Nephron progenitor cell (in vitro differentiated cells): ENCODE measurements around the gene CARMIL1.

Source experiments
- DNase-seq: peaks from one replicate; pipeline ENCODE4 v3.0.0; 2021
- H3K27ac Mint-ChIP-seq: 2 replicates; pipeline ENCODE4 v1.8.0; 2021; ENCODE audit warnings: mild to moderate bottlenecking, moderate library complexity, mixed read lengths
- H3K27me3 Mint-ChIP-seq: 2 replicates; pipeline ENCODE4 v1.8.0; 2021; ENCODE audit warnings: mild to moderate bottlenecking, low read depth, mixed read lengths; ENCODE audit not compliant: poor library complexity
- H3K36me3 Mint-ChIP-seq: 2 replicates; pipeline ENCODE4 v1.8.0; 2021; ENCODE audit warnings: low read depth, mixed read lengths
- H3K4me1 Mint-ChIP-seq: 2 replicates; pipeline ENCODE4 v1.8.0; 2021; ENCODE audit warnings: mixed read lengths
- H3K4me3 Mint-ChIP-seq: 2 replicates; pipeline ENCODE4 v1.8.0; 2021; ENCODE audit warnings: mild to moderate bottlenecking, moderate library complexity, mixed read lengths
- H3K9me3 Mint-ChIP-seq: 2 replicates; pipeline ENCODE4 v1.8.0; 2021; ENCODE audit warnings: mild to moderate bottlenecking, moderate library complexity, mixed read lengths
- CTCF ChIP-seq: fragments of 200-600 bp; sonication (generic); IDR thresholded peaks from 2 replicates; pipeline ENCODE4 v1.5.0; 2021; ENCODE audit warnings: antibody characterized with exemption

CARMIL1 gene

GRCh38 chr6:25558155-25558817 lies 279.1 kb downstream of the CARMIL1 start:
- no peak for TF ChIP-seq CTCF
- no peak for DNase-seq
- Mint-ChIP-seq H3K4me1 (peaks cover 15% of the 10 kb centered on the region), H3K27me3 (no peaks in the 10 kb centered on the region), H3K36me3 (no peaks in the 10 kb centered on the region), H3K4me3 (no peak overlapping the region), H3K9me3 (no peaks in the 10 kb centered on the region), H3K27ac (no peak overlapping the region)

- Mint-ChIP-seq H3K4me3 (no peak overlapping the region), H3K36me3 (no peaks in the 10 kb centered on the region), H3K4me1 (peaks cover 5% of the 10 kb centered on the region), H3K9me3 (no peaks in the 10 kb centered on the region), H3K27ac (no peak overlapping the region), H3K27me3 (no peaks in the 10 kb centered on the region)
- no peak for TF ChIP-seq CTCF
- no peak for DNase-seq
Measured at GRCh38 chr6:25560865-25561264, 281.7 kb downstream of the CARMIL1 start.

GRCh38 chr6:25564943-25565342 lies 285.8 kb downstream of the CARMIL1 start:
- H3K4me1 Mint-ChIP-seq, result no peaks in the 10 kb centered on the region
- H3K36me3 Mint-ChIP-seq, result no peaks in the 10 kb centered on the region
- DNase-seq, result no peak

GRCh38 chr6:25570578-25570977 lies 291.4 kb downstream of the CARMIL1 start:
- H3K27me3 Mint-ChIP-seq, result peaks cover 4% of the 10 kb centered on the region
- no peak overlapping the region for H3K27ac Mint-ChIP-seq
- H3K9me3 Mint-ChIP-seq, result no peaks in the 10 kb centered on the region
- DNase-seq, result no peak
- H3K36me3 Mint-ChIP-seq, result no peaks in the 10 kb centered on the region
- no peak for TF ChIP-seq CTCF
- no peaks in the 10 kb centered on the region for H3K4me1 Mint-ChIP-seq
- no peak overlapping the region for H3K4me3 Mint-ChIP-seq

More at GRCh38 chr6:25564943-25565342, 285.8 kb downstream of the CARMIL1 start:
- no peak overlapping the region for H3K27ac Mint-ChIP-seq
- TF ChIP-seq CTCF, result no peak
- H3K27me3 Mint-ChIP-seq, result no peaks in the 10 kb centered on the region
- no peak overlapping the region for H3K4me3 Mint-ChIP-seq
- H3K9me3 Mint-ChIP-seq, result no peaks in the 10 kb centered on the region

GRCh38 chr6:25576919-25577318 lies 297.7 kb downstream of the CARMIL1 start:
- H3K4me1 Mint-ChIP-seq, result peaks cover 10% of the 10 kb centered on the region
- DNase-seq, result no peak
- no peak overlapping the region for H3K27ac Mint-ChIP-seq
- peaks cover 4% of the 10 kb centered on the region for H3K27me3 Mint-ChIP-seq
- no peak for TF ChIP-seq CTCF
- no peaks in the 10 kb centered on the region for H3K9me3 Mint-ChIP-seq
- no peak overlapping the region for H3K4me3 Mint-ChIP-seq
- no peaks in the 10 kb centered on the region for H3K36me3 Mint-ChIP-seq

- Mint-ChIP-seq H3K4me1 (peaks cover 10% of the 10 kb centered on the region), H3K36me3 (no peaks in the 10 kb centered on the region), H3K27ac (no peak overlapping the region), H3K9me3 (no peaks in the 10 kb centered on the region), H3K27me3 (no peaks in the 10 kb centered on the region), H3K4me3 (no peak overlapping the region)
- TF ChIP-seq CTCF, result no peak
- DNase-seq, result no peak
Measured at GRCh38 chr6:25578538-25578937, 299.4 kb downstream of the CARMIL1 start.
